Brain microvascular endothelial cell (primary cell): ENCODE results near the gene PTGS1.
"Not testable (repeated sequence)": the region's sequence is repeated elsewhere in the genome, so short reads cannot be mapped to it uniquely, and the experiment has no call there.

ENCODE experiments used
- DNase-seq: peaks from one replicate; pipeline ENCODE4 v3.0.0-alpha.2; 2020
- H3K27ac ChIP-seq: fragments of 250-450 bp; sonication (Bioruptor Pico); 2 replicates; pipeline ENCODE4 v1.5.1; 2020; ENCODE audit warnings: mild to moderate bottlenecking, moderate library complexity
- H3K27me3 ChIP-seq: fragments of 250-450 bp; sonication (Bioruptor Pico); replicated peaks from 2 replicates; pipeline ENCODE4 v1.5.1; 2020; ENCODE audit warnings: mild to moderate bottlenecking
- H3K36me3 ChIP-seq: fragments of 250-450 bp; sonication (Bioruptor Pico); replicated peaks from 2 replicates; pipeline ENCODE4 v1.5.1; 2020; ENCODE audit warnings: mild to moderate bottlenecking
- H3K4me3 ChIP-seq: 2 replicates; pipeline ENCODE4 v1.5.1; 2011; ENCODE audit warnings: low read depth, mild to moderate bottlenecking, control low read depth, low read length, moderate library complexity
- in situ Hi-C: cut with HindIII; loops from 2 replicates; pipeline ENCODE4 v1.10.0; 2017; ENCODE audit warnings: low sequenced_read_pairs, low pct_ligation_motif_present
- TF ChIP-seq, protein P1 (sequence below): IDR thresholded peaks from 2 replicates; pipeline ENCODE4 v1.5.1; 2011; ENCODE audit warnings: low read depth, mild to moderate bottlenecking, moderate library complexity, low read length, control low read depth, inconsistent platforms; ENCODE audit errors: missing control alignments

Gene PTGS1

DNA sequence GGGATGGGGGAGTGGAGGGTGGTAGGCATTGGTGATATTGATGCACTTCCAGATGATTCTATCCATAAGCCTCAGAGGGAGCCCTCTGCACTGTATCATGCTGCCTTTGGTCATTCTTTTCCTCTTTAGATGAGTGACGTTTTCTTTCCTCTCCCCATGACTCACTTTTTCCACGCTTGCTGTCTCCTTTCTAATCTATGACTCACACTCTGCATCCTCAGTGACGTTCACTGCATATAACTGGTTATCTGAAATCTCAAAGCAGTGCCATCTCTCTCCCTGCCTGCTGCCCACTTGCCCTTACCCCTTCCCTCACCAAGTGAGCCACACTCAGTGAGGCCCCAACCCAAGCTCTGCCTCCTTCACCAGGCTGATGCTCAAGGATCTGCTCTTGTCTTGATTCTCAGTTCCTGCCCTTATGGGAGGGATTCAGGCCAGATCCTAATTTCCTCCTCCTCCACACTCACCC, 31.6 kb downstream of the PTGS1 start:
- Histone ChIP-seq H3K36me3 (no peaks in the 10 kb centered on the region), H3K27ac (peak overlapping the region; percentile 81), H3K27me3 (no peaks in the 10 kb centered on the region), H3K4me3 (no peak overlapping the region)
- TF ChIP-seq, protein P1, sequence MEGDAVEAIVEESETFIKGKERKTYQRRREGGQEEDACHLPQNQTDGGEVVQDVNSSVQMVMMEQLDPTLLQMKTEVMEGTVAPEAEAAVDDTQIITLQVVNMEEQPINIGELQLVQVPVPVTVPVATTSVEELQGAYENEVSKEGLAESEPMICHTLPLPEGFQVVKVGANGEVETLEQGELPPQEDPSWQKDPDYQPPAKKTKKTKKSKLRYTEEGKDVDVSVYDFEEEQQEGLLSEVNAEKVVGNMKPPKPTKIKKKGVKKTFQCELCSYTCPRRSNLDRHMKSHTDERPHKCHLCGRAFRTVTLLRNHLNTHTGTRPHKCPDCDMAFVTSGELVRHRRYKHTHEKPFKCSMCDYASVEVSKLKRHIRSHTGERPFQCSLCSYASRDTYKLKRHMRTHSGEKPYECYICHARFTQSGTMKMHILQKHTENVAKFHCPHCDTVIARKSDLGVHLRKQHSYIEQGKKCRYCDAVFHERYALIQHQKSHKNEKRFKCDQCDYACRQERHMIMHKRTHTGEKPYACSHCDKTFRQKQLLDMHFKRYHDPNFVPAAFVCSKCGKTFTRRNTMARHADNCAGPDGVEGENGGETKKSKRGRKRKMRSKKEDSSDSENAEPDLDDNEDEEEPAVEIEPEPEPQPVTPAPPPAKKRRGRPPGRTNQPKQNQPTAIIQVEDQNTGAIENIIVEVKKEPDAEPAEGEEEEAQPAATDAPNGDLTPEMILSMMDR = peak; percentile 18
- in situ Hi-C loops = no loop called here
- DNase-seq = peak; percentile 97

DNA sequence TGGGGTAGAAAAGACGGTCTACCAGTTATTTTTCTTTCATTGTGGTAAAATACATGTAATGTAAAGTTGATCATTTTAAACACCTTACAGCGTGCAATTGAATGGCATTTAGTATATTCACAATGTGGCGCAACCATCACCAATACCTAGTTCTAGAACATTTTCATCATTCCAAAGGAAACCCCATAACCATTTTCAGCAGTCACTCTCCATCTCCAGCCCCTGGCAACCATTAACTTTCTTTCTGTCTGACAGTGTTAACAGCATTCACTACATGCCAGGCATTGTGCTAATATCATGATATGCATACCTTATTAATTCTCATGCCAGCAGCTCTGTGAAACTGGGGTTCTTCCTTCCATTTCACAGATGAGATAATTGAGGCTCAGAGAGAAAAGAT, 32.0 kb downstream of the PTGS1 start:
- TF ChIP-seq, protein P1 = no peak
- DNase-seq = no peak
- Histone ChIP-seq H3K27me3 (no peaks in the 10 kb centered on the region), H3K27ac (peak overlapping the region; percentile 81), H3K36me3 (no peaks in the 10 kb centered on the region), H3K4me3 (no peak overlapping the region)
- in situ Hi-C loops = no loop called here

DNA sequence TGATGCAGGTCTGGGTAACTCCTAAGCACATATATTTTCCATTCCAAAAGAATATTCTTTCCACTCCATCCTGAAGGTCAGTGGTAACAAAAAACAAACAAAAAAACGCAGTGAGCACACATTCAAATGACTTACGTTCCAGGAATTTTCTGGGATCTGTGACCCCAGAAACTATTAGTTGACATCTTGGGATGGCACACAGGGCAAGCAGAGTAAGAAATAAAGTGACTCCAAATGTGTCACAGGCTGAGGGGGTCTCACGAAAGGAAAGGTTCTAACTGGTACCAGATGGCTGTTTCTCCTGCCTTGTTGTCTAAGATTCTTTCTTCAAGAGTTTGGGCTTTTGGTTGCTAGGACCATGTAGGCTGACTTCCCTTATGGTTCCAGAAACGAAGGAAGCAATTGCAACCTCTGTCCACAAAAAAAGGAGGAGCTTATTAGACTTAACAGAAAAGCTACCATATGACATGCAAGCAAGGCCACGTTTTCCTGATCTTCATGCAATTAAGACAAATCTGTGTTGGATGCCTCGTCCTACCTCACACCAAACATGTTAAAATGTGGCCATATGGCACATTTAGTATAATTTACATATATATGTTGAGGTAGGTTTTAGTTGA, 32.7 kb downstream of the PTGS1 start:
- H3K27ac ChIP-seq = no peak overlapping the region
- H3K36me3 ChIP-seq = no peaks in the 10 kb centered on the region
- TF ChIP-seq, protein P1 = no peak
- in situ Hi-C loops = no loop called here
- no peak overlapping the region for H3K4me3 ChIP-seq
- no peak for DNase-seq
- H3K27me3 ChIP-seq = no peaks in the 10 kb centered on the region

DNA sequence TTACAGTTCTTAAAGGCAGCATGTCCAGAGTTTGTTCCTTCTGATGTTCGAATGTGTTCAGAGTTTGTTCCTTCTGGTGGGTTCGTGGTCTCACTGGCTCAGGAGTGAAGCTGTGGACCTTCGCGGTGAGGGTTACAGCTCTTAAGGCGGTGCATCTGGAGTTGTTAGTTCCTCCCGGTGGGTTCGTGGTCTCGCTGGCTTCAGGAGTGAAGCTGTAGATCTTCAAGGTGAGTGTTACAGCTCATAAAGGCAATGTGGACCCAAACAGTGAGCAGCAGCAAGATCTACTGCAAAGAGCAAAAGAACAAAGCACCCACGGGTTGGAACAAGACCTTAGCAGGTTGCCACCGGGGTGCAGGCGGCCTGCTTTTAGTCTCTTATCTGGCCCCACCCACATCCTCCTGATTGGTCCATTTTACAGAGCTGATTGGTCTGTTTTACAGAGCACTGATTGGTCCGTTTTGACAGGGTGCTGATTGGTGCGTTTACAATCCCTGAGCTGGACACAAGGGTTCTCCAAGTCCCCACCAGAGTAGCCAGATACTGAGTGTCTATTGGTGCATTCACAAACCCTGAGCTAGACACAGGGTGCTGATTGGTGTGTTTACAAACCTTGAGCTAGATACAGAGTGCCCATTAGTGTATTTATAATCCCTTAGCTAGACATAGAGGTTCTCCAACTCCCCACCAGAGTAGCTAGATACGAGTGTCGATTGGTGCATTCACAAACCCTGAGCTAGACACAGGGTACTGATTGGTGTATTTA, 34.7 kb downstream of the PTGS1 start:
- H3K4me3 ChIP-seq, DNase-seq, in situ Hi-C loops, H3K27ac ChIP-seq, H3K36me3 ChIP-seq, H3K27me3 ChIP-seq: not testable (repeated sequence)

DNA sequence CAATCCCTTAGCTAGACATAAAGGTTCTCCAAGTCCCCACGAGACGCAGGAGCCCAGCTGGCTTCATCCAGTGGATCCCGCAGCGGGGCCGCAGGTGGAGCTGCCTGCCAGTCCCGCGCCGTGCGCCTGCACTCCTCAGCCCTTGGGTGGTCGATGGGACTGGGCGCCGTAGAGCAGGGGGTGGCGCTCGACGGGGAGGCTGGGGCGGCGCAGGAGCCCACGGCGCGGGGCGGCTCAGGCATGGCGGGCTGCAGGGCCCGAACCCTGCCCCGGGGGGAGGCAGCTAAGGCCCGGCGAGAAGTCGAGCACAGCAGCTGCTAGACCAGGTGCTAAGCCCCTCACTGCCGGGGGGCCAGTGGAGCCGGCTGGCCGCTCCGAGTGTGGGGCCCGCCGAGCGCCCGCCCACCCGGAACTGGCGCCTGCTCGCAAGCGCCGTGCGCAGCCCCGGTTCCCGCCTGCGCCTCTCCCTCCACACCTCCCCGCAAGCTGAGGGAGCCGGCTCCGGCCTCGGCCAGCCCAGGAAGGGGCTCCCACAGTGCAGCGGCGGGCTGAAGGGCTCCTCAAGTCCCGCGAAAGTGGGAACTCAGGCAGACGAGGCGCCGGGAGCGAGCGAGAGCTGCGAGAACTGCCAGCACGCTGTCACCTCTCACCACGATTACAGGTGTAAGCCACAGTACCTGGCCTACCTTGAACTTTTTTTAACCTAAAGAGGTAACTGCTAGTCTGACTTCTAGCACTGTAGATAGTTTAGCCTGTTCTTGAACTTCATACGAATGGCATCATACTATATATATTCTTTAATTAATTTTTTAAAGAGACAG, 35.5 kb downstream of the PTGS1 start:
- H3K36me3 ChIP-seq = no peaks in the 10 kb centered on the region
- no peak overlapping the region for H3K27ac ChIP-seq
- TF ChIP-seq, protein P1 = no peak
- in situ Hi-C loops = no loop called here
- H3K27me3 ChIP-seq = no peaks in the 10 kb centered on the region
- no peak for DNase-seq
- H3K4me3 ChIP-seq = no peak overlapping the region

DNA sequence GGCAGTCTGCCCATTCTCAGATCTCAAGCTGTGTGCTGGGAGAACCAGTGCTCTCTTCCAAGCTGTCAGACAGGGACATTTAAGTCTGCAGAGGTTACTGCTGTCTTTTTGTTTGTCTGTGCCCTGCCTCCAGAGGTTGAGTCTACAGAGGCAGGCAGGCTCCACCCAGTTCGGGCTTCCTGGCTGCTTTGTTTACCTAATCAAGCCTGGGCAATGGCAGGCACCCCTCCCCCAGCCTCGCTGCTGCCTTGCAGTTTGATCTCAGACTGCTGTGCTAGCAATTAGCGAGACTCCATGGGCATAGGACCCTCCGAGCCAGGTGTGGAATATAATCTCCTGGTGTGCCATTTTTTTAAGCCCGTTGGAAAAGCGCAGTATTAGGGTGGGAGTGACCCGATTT, 43.3 kb downstream of the PTGS1 start:
- in situ Hi-C loops, H3K36me3 ChIP-seq, H3K4me3 ChIP-seq, H3K27me3 ChIP-seq, DNase-seq, H3K27ac ChIP-seq: not testable (repeated sequence)
